K562 (cell line): ENCODE measurements around the gene MAK. TPM values are rescaled to one million over a fixed set of nuclear protein-coding genes. Genes with fewer than 3 reads are reported as not detected.

Source experiments
- EHMT2 ChIP-seq: fragments of 450-650 bp; IDR thresholded peaks from 2 replicates; pipeline ENCODE4 v1.6.1; 2018; ENCODE audit warnings: antibody characterized with exemption
- ELF1 ChIP-seq: fragments of 200-800 bp; sonication (Bioruptor generic); IDR thresholded peaks from 2 replicates; pipeline ENCODE4 v1.6.1; 2016; ENCODE audit warnings: missing genetic modification characterization, missing compliant biosample characterization
- HCFC1 ChIP-seq: IDR thresholded peaks from 2 replicates; pipeline ENCODE4 v1.6.1; 2012; ENCODE audit warnings: low read depth, low read length, improper control_type of control experiment
- HNRNPK ChIP-seq: fragments of 200-400 bp; formaldehyde crosslinking; IDR thresholded peaks from one replicate; pipeline ENCODE4 v1.6.1; 2018; ENCODE audit warnings: mild to moderate bottlenecking, low read depth, low read length; ENCODE audit not compliant: poor library complexity, severe bottlenecking
- RCOR1 ChIP-seq, 2 experiments: IDR thresholded peaks; 2 replicates each; pipeline ENCODE4 v1.6.1; 2012; ENCODE audit warnings: low read depth in 2 of 2, low read length in 2 of 2, borderline replicate concordance in 1 of 2, improper control_type of control experiment in 1 of 2
- SRSF3 ChIP-seq: fragments of 200-400 bp; formaldehyde crosslinking; IDR thresholded peaks from 2 replicates; pipeline ENCODE4 v1.6.1; 2016; ENCODE audit warnings: mild to moderate bottlenecking, low read length, moderate library complexity; ENCODE audit not compliant: insufficient read depth
- ZBED1 ChIP-seq: IDR thresholded peaks from 2 replicates; pipeline ENCODE4 v1.6.1; 2014
- ZNF584 ChIP-seq: fragments of 200-800 bp; sonication (Bioruptor generic); IDR thresholded peaks from 2 replicates; pipeline ENCODE4 v1.6.1; 2016; ENCODE audit warnings: low read depth, mild to moderate bottlenecking, missing genetic modification characterization, missing compliant biosample characterization
- polyA plus RNA-seq, 8 experiments: library from polyadenylated mRNA; depleted of rRNA in 4 of 8; stranded (reverse) in 5 of 8; unstranded in 3 of 8; fragments of >200 nt; fragmentation: Nextera tagmentation in 2 of 8; fragmentation: Illumina TruSeq in 1 of 8; extraction: Ambion mirVana in 2 of 8; extraction: Trizol in 1 of 8; gene quantifications; 2 replicates each; pipeline versions ENCODE4 v1.2.1 to v1.2.3, GENCODE V29; 2011 to 2014; ENCODE audit warnings: inconsistent platforms in 1 of 8, missing spikeins in 1 of 8
- total RNA-seq, 7 experiments: library from RNA; depleted of rRNA in 6 of 7; stranded (reverse); fragments of >200 nt in 6 of 7; fragmentation: Illumina TruSeq in 2 of 7; extraction: Trizol in 2 of 7; gene quantifications; 2 replicates each; pipeline versions ENCODE4 v1.2.1 to v1.2.3, GENCODE V29; 2011 to 2021; ENCODE audit warnings: low replicate concordance in 1 of 7
- TF ChIP-seq, protein P1 (sequence below), 2 experiments: fragments of 450-650 bp; IDR thresholded peaks; 2 replicates each; pipeline ENCODE4 v1.6.1; 2016; ENCODE audit warnings: mild to moderate bottlenecking in 2 of 2, borderline replicate concordance in 1 of 2, low read depth in 1 of 2, moderate library complexity in 1 of 2
- TF ChIP-seq, protein P2 (sequence below): fragments of 250-450 bp; sonication (Bioruptor Pico); IDR thresholded peaks from 2 replicates; pipeline ENCODE4 v1.4.0; 2020; ENCODE audit warnings: mild to moderate bottlenecking, moderate library complexity

Gene MAK
- total and polyA plus RNA-seq, 9 of the 15 experiments (the other 6 are each of a cell fraction or from before 2014, with no cell fraction given): 0.25 to 1.1 (median 0.53) TPM

GRCh38 chr6:10886691-10887502 is 48.6 kb upstream of the MAK start, which contains the start of gene SYCP2L (continued):
- TF ChIP-seq, protein P1, sequence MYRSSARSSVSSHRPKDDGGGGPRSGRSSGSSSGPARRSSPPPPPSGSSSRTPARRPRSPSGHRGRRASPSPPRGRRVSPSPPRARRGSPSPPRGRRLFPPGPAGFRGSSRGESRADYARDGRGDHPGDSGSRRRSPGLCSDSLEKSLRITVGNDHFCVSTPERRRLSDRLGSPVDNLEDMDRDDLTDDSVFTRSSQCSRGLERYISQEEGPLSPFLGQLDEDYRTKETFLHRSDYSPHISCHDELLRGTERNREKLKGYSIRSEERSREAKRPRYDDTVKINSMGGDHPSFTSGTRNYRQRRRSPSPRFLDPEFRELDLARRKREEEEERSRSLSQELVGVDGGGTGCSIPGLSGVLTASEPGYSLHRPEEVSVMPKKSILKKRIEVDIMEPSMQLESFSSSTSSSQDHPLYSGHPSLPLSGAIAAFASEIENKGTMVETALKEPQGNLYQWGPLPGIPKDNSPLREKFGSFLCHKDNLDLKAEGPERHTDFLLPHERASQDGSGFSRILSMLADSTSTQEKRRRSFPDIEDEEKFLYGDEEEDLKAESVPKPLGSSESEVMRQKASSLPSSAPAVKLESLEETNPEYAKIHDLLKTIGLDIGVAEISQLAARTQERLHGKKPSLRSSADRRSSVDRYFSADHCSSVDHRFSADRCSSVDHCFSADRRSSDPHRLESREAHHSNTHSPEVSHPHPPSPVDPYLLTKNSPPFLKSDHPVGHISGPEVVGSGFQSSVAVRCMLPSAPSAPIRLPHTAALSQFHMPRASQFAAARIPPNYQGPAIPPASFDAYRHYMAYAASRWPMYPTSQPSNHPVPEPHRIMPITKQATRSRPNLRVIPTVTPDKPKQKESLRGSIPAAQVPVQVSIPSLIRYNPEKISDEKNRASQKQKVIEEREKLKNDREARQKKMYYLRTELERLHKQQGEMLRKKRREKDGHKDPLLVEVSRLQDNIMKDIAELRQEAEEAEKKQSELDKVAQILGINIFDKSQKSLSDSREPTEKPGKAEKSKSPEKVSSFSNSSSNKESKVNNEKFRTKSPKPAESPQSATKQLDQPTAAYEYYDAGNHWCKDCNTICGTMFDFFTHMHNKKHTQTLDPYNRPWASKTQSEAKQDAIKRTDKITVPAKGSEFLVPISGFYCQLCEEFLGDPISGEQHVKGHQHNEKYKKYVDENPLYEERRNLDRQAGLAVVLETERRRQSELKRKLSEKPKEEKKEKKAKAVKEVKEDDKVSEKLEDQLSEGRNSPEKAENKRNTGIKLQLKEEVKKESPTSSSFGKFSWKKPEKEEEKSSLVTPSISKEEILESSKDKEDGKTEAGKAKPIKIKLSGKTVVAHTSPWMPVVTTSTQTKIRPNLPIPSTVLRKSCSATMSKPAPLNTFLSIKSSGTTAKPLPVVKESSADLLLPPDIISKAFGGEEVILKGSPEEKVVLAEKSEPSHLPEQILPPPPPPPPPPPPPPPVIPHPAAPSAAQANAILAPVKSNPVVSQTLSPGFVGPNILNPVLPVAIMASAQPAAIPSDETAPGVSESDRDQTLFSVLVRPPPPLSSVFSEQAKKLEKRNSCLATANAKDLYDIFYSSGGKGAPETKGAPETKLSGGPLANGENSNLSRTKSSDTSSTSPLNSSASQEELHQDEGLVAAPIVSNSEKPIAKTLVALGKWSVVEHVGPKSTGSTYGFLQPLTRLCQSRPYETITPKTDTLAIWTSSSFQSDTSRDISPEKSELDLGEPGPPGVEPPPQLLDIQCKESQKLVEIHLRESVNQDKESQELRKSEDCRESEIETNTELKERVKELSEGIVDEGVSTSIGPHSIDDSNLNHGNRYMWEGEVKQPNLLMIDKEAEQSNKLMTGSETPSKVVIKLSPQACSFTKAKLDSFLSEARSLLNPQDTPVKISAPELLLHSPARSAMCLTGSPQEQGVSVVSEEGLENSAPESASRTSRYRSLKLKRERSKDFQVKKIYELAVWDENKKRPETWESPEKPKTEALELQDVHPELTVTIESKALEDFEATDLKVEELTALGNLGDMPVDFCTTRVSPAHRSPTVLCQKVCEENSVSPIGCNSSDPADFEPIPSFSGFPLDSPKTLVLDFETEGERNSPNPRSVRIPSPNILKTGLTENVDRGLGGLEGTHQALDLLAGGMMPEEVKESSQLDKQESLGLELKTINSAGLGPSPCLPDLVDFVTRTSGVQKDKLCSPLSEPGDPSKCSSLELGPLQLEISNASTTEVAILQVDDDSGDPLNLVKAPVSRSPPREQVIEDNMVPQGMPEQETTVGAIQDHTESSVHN (IDR thresholded peaks at IDR 0.05; ENCODE audit: borderline replicate concordance in 1 of 2, low read depth in 1 of 2): 0 out of 4 replicates have a peak, but pooled peaks of 1 of the 2 experiments have one; percentile 19
- TF ChIP-seq HNRNPK: no peak
- peak; percentile 85 for TF ChIP-seq ELF1 (tag)
- peak in 1 of 2 experiments; percentile 54; a peak in 2 of 4 replicates for TF ChIP-seq RCOR1 (IDR thresholded peaks at IDR 0.05; ENCODE audit: borderline replicate concordance in 1 of 2, low read depth in 2 of 2, low read length in 2 of 2)
- TF ChIP-seq, protein P2, sequence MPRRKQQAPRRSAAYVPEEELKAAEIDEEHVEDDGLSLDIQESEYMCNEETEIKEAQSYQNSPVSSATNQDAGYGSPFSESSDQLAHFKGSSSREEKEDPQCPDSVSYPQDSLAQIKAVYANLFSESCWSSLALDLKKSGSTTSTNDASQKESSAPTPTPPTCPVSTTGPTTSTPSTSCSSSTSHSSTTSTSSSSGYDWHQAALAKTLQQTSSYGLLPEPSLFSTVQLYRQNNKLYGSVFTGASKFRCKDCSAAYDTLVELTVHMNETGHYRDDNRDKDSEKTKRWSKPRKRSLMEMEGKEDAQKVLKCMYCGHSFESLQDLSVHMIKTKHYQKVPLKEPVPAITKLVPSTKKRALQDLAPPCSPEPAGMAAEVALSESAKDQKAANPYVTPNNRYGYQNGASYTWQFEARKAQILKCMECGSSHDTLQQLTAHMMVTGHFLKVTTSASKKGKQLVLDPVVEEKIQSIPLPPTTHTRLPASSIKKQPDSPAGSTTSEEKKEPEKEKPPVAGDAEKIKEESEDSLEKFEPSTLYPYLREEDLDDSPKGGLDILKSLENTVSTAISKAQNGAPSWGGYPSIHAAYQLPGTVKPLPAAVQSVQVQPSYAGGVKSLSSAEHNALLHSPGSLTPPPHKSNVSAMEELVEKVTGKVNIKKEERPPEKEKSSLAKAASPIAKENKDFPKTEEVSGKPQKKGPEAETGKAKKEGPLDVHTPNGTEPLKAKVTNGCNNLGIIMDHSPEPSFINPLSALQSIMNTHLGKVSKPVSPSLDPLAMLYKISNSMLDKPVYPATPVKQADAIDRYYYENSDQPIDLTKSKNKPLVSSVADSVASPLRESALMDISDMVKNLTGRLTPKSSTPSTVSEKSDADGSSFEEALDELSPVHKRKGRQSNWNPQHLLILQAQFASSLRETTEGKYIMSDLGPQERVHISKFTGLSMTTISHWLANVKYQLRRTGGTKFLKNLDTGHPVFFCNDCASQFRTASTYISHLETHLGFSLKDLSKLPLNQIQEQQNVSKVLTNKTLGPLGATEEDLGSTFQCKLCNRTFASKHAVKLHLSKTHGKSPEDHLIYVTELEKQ (CRISPR knock-in tag): no peak
- peak; percentile 69; the same call in 1 of the 2 replicates for TF ChIP-seq EHMT2
- TF ChIP-seq ZBED1: 0 out of 2 replicates have a peak, but pooled peaks have one; percentile 71
- TF ChIP-seq SRSF3: no peak
- TF ChIP-seq ZNF584 (CRISPR knock-in tag): no peak
- peak; percentile 68 for TF ChIP-seq HCFC1
